Cardiac muscle cell (in vitro differentiated cells and primary cell): Measurements from ENCODE around the gene CRK. TPM values are rescaled to one million over a fixed set of nuclear protein-coding genes. Genes with fewer than 3 reads are reported as not detected.

Experiments
- DNase-seq, 2 donors: peaks; one replicate each; pipeline versions ENCODE4 v3.0.0 to v3.0.0-alpha.2; 2010 to 2017; ENCODE audit warnings: low read depth in 1 of 2, low spot score in 1 of 2
- H3K27ac ChIP-seq: fragments of 200-600 bp; sonication (generic); 2 replicates; pipeline ENCODE4 v1.5.1; 2016
- H3K27me3 ChIP-seq: fragments of 200-600 bp; sonication (generic); 2 replicates; pipeline ENCODE4 v1.6.0; 2016; ENCODE audit warnings: control low read depth
- H3K36me3 ChIP-seq: fragments of 200-600 bp; sonication (generic); 2 replicates; pipeline ENCODE4 v1.5.1; 2016; ENCODE audit warnings: control low read depth
- H3K4me1 ChIP-seq: fragments of 200-600 bp; sonication (generic); 2 replicates; pipeline ENCODE4 v1.8.1; 2017; ENCODE audit warnings: low read depth, mild to moderate bottlenecking, mixed run types
- H3K4me3 ChIP-seq: fragments of 200-600 bp; sonication (generic); 2 replicates; pipeline ENCODE4 v1.5.1; 2016; ENCODE audit warnings: mild to moderate bottlenecking
- H3K9me3 ChIP-seq: fragments of 200-600 bp; sonication (generic); 2 replicates; pipeline ENCODE4 v1.5.1; 2017; ENCODE audit warnings: low read depth, mild to moderate bottlenecking, control low read depth
- CTCF ChIP-seq: IDR thresholded peaks from 2 replicates; pipeline ENCODE4 v1.5.1; 2012; ENCODE audit warnings: low read depth, mild to moderate bottlenecking, low read length
- polyA plus RNA-seq: library from polyadenylated mRNA; unstranded; fragments of >200 nt; fragmentation: Nextera tagmentation; extraction: Ambion mirVana; gene quantifications from 2 replicates; pipeline ENCODE4 v1.2.1, GENCODE V29; 2016
- total RNA-seq: library from RNA; depleted of rRNA; stranded (reverse); fragments of >200 nt; gene quantifications from 2 replicates; pipeline ENCODE4 v1.2.3, GENCODE V29; 2016

The CRK gene
- total and polyA plus RNA-seq, 2 experiments from 2014 or later = 25.0 to 33.1 TPM

GRCh38 chr17:1498233-1498632 lies 42.2 kb upstream of the CRK start:
- H3K4me1 ChIP-seq = no peaks in the 10 kb centered on the region
- no peak for TF ChIP-seq CTCF
- no peak for DNase-seq
- H3K36me3 ChIP-seq = no peaks in the 10 kb centered on the region
- H3K4me3 ChIP-seq = no peak overlapping the region
- H3K9me3 ChIP-seq = no peaks in the 10 kb centered on the region
- no peak overlapping the region for H3K27ac ChIP-seq
- no peaks in the 10 kb centered on the region for H3K27me3 ChIP-seq

GRCh38 chr17:1497831-1498230 lies 41.8 kb upstream of the CRK start:
- H3K4me3 ChIP-seq = no peak overlapping the region
- no peaks in the 10 kb centered on the region for H3K9me3 ChIP-seq
- no peak overlapping the region for H3K27ac ChIP-seq
- no peaks in the 10 kb centered on the region for H3K36me3 ChIP-seq
- no peaks in the 10 kb centered on the region for H3K27me3 ChIP-seq
- no peak for DNase-seq
- TF ChIP-seq CTCF = no peak
- H3K4me1 ChIP-seq = no peaks in the 10 kb centered on the region

- Histone ChIP-seq H3K36me3 (no peaks in the 10 kb centered on the region), H3K4me3 (no peak overlapping the region), H3K27ac (no peak overlapping the region), H3K4me1 (peaks cover 1% of the 10 kb centered on the region), H3K9me3 (no peaks in the 10 kb centered on the region), H3K27me3 (no peaks in the 10 kb centered on the region)
- no peak for DNase-seq
- no peak for TF ChIP-seq CTCF
Measured at GRCh38 chr17:1496869-1497268, 40.8 kb upstream of the CRK start.

- Histone ChIP-seq H3K4me1 (peaks cover 3% of the 10 kb centered on the region), H3K27ac (no peak overlapping the region), H3K27me3 (no peaks in the 10 kb centered on the region), H3K4me3 (no peak overlapping the region), H3K9me3 (no peaks in the 10 kb centered on the region), H3K36me3 (no peaks in the 10 kb centered on the region)
- no peak for TF ChIP-seq CTCF
- DNase-seq = no peak
Measured at GRCh38 chr17:1495265-1495989, 39.4 kb upstream of the CRK start.

- DNase-seq = no peak
- Histone ChIP-seq H3K27ac (no peak overlapping the region), H3K36me3 (no peaks in the 10 kb centered on the region), H3K4me3 (no peak overlapping the region), H3K27me3 (no peaks in the 10 kb centered on the region), H3K4me1 (peaks cover 3% of the 10 kb centered on the region), H3K9me3 (no peaks in the 10 kb centered on the region)
- TF ChIP-seq CTCF = no peak
Measured at GRCh38 chr17:1494736-1495253, 38.8 kb upstream of the CRK start.
